ENCODE measurements around the gene HBG2.

DNA sequence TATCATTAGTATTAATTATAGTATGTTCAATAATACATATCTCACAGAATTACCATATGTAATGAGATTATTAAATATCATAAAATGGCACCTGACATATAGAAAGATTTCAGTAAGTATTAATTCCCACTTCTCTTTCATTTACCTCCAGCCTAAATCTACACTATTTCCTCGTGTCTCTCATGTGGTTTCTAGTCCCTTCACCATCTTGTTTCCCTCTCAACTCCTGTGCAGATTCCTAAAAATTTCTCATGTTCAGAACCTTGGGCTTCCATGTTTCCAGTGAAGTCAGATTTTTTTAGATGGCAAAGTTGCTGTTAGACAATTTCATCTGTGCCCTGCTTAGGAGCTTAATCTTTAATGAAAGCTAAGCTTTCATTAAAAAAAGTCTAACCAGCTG, 29.3 kb upstream of the HBG2 start:
- TF ChIP-seq POLR2A (IDR thresholded peaks at IDR 0.05; ENCODE audit: low read depth, low read length) (no peak), MAFK (IDR thresholded peaks at IDR 0.05; ENCODE audit: low read depth, low read length) (no peak), CTCF (conservative IDR thresholded peaks at IDR 0.05; ENCODE audit: low read depth, low read length) (no peak), CEBPB (IDR thresholded peaks at IDR 0.05; ENCODE audit: low read depth, low read length) (no peak), NFE2L2 (IDR thresholded peaks at IDR 0.05; ENCODE audit: low read depth, low read length) (no peak), RCOR1 (IDR thresholded peaks at IDR 0.05; ENCODE audit: insufficient replicate concordance, low read length) (no peak), MAZ (IDR thresholded peaks at IDR 0.05; ENCODE audit: borderline replicate concordance, low read depth, low read length) (no peak), RAD21 (IDR thresholded peaks at IDR 0.05; ENCODE audit: low read length) (no peak), RFX5 (IDR thresholded peaks at IDR 0.05; ENCODE audit: low read depth, low read length) (no peak), BHLHE40 (IDR thresholded peaks at IDR 0.05; ENCODE audit: low read depth, low read length) (no peak), SMC3 (IDR thresholded peaks at IDR 0.05; ENCODE audit: low read depth, low read length) (no peak), FOS (IDR thresholded peaks at IDR 0.05; ENCODE audit: low read depth, low read length) (no peak), ELK1 (IDR thresholded peaks at IDR 0.05; ENCODE audit: borderline replicate concordance, low read depth, low read length) (no peak)
- TF ChIP-seq, protein P1, sequence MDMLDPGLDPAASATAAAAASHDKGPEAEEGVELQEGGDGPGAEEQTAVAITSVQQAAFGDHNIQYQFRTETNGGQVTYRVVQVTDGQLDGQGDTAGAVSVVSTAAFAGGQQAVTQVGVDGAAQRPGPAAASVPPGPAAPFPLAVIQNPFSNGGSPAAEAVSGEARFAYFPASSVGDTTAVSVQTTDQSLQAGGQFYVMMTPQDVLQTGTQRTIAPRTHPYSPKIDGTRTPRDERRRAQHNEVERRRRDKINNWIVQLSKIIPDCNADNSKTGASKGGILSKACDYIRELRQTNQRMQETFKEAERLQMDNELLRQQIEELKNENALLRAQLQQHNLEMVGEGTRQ (IDR thresholded peaks at IDR 0.05; ENCODE audit: low read depth, low read length): no peak

Data from IMR-90 (cell line).